ENCODE data around the gene OR51B4.

OR51B4 gene

GRCh38 chr11:5288108-5288905, 13.4 kb downstream of the OR51B4 start:
- no peak for ATAC-seq (ENCODE audit: low read depth)
- Histone ChIP-seq H3K9me3 (ENCODE audit: severe bottlenecking) (no peaks in the 10 kb centered on the region), H3K4me3 (ENCODE audit: severe bottlenecking) (no peak overlapping the region), H3K27me3 (ENCODE audit: insufficient read depth, poor library complexity, severe bottlenecking) (no peaks in the 10 kb centered on the region), H3K27ac (ENCODE audit: poor library complexity, severe bottlenecking) (no peak overlapping the region), H3K4me1 (ENCODE audit: insufficient read depth, poor library complexity, severe bottlenecking) (peaks cover 18% of the 10 kb centered on the region), H3K36me3 (ENCODE audit: low read depth) (no peaks in the 10 kb centered on the region)
- DNase-seq (ENCODE audit: low spot score) = no peak
- TF ChIP-seq, protein P1, sequence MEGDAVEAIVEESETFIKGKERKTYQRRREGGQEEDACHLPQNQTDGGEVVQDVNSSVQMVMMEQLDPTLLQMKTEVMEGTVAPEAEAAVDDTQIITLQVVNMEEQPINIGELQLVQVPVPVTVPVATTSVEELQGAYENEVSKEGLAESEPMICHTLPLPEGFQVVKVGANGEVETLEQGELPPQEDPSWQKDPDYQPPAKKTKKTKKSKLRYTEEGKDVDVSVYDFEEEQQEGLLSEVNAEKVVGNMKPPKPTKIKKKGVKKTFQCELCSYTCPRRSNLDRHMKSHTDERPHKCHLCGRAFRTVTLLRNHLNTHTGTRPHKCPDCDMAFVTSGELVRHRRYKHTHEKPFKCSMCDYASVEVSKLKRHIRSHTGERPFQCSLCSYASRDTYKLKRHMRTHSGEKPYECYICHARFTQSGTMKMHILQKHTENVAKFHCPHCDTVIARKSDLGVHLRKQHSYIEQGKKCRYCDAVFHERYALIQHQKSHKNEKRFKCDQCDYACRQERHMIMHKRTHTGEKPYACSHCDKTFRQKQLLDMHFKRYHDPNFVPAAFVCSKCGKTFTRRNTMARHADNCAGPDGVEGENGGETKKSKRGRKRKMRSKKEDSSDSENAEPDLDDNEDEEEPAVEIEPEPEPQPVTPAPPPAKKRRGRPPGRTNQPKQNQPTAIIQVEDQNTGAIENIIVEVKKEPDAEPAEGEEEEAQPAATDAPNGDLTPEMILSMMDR (IDR thresholded peaks at IDR 0.05; ENCODE audit: poor library complexity, severe bottlenecking) = no peak

DNA sequence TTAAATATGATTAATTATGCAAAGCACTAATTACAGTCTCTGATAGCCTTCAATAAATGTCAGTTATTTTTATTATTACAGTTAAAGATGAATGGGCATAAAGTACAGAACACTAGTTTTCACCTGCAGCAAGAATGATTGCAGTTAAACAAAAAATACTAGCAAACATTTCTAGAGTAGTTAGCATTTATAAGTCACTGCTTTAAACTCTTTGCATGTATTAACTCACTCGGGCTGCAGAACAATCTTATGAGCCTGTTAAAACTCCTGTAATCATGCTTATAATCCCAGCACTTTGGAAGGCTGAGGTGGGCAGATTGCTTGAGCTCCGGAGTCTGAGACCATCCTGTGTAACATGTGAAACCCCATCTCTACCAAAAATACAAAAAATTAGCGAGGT, 14.8 kb downstream of the OR51B4 start:
- no peak for ATAC-seq (ENCODE audit: low read depth)
- no peaks in the 10 kb centered on the region for H3K9me3 ChIP-seq (ENCODE audit: severe bottlenecking)
- no peak overlapping the region for H3K4me3 ChIP-seq (ENCODE audit: severe bottlenecking)
- no peaks in the 10 kb centered on the region for H3K36me3 ChIP-seq (ENCODE audit: low read depth)
- TF ChIP-seq, protein P1 (IDR thresholded peaks at IDR 0.05; ENCODE audit: poor library complexity, severe bottlenecking) = no peak
- no peak for DNase-seq (ENCODE audit: low spot score)
- H3K4me1 ChIP-seq (ENCODE audit: insufficient read depth, poor library complexity, severe bottlenecking) = peaks cover 18% of the 10 kb centered on the region
- H3K27ac ChIP-seq (ENCODE audit: poor library complexity, severe bottlenecking) = peak overlapping the region; percentile 79
- H3K27me3 ChIP-seq (ENCODE audit: insufficient read depth, poor library complexity, severe bottlenecking) = no peaks in the 10 kb centered on the region

DNA sequence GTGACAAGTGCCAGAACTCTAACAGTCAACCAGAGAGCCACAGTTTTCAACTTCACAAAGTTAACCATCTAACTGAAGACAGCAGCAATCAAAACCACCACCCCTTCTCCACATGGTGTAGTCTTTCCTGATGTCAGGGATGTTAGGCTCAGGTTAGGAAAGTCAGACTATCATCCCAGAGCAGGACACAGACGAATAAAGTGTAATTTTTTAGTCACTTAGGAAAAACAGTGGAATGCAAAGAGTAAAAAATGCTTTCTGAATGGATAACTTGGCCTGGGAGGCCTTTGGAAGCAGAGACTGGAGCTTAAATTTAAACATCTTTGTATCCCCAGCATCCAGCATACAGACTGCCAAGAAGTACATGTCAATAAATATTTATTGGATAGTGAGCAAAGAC, 15.4 kb downstream of the OR51B4 start:
- no peaks in the 10 kb centered on the region for H3K36me3 ChIP-seq (ENCODE audit: low read depth)
- no peaks in the 10 kb centered on the region for H3K27me3 ChIP-seq (ENCODE audit: insufficient read depth, poor library complexity, severe bottlenecking)
- H3K4me1 ChIP-seq (ENCODE audit: insufficient read depth, poor library complexity, severe bottlenecking) = peaks cover 18% of the 10 kb centered on the region
- H3K4me3 ChIP-seq (ENCODE audit: severe bottlenecking) = no peak overlapping the region
- H3K9me3 ChIP-seq (ENCODE audit: severe bottlenecking) = no peaks in the 10 kb centered on the region
- TF ChIP-seq, protein P1 (IDR thresholded peaks at IDR 0.05; ENCODE audit: poor library complexity, severe bottlenecking) = no peak
- DNase-seq (ENCODE audit: low spot score) (no peak), ATAC-seq (ENCODE audit: low read depth) (no peak)
- H3K27ac ChIP-seq (ENCODE audit: poor library complexity, severe bottlenecking) = peak overlapping the region; percentile 79

DNA sequence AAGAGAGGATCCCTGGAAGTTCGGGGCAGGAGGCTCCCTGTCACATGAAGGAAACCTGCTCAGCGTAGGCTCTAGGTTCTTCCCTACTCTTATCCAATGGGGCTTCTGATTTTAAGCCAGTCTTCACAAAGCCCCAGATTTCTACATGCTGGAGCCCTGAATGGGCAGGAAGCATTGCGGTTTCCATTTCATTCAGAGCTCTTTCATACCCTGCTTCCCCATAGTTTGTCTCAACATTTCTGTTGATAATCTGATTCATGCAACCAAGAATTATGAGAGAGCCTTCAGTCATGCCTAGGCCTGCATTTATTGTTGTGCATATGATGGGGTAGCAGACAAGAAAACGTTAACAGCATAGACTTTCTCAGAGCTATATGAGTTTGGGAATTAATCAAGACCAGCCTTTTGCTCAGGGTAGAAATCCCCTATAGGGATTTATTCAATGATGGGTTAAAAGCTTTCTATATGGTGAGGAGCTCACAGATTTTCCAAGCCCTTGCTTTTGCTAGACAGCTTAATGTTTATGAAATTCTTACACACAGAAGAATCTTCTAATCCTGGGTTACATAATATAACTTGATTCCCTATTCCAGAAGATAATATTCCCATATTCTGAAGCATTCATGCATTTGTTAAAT, 15.9 kb downstream of the OR51B4 start:
- H3K4me3 ChIP-seq (ENCODE audit: severe bottlenecking) = no peak overlapping the region
- TF ChIP-seq, protein P1 (IDR thresholded peaks at IDR 0.05; ENCODE audit: poor library complexity, severe bottlenecking) = no peak
- H3K27ac ChIP-seq (ENCODE audit: poor library complexity, severe bottlenecking) = peak overlapping the region; percentile 79
- H3K27me3 ChIP-seq (ENCODE audit: insufficient read depth, poor library complexity, severe bottlenecking) = no peaks in the 10 kb centered on the region
- peaks cover 21% of the 10 kb centered on the region for H3K4me1 ChIP-seq (ENCODE audit: insufficient read depth, poor library complexity, severe bottlenecking)
- no peaks in the 10 kb centered on the region for H3K36me3 ChIP-seq (ENCODE audit: low read depth)
- no peak for DNase-seq (ENCODE audit: low spot score)
- no peaks in the 10 kb centered on the region for H3K9me3 ChIP-seq (ENCODE audit: severe bottlenecking)
- peak; percentile 95 for ATAC-seq (ENCODE audit: low read depth)

DNA sequence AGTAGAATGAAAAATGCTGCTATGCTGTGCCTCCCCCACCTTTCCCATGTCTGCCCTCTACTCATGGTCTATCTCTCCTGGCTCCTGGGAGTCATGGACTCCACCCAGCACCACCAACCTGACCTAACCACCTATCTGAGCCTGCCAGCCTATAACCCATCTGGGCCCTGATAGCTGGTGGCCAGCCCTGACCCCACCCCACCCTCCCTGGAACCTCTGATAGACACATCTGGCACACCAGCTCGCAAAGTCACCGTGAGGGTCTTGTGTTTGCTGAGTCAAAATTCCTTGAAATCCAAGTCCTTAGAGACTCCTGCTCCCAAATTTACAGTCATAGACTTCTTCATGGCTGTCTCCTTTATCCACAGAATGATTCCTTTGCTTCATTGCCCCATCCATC, 17.1 kb downstream of the OR51B4 start:
- Histone ChIP-seq H3K9me3 (ENCODE audit: severe bottlenecking) (no peaks in the 10 kb centered on the region), H3K36me3 (ENCODE audit: low read depth) (no peaks in the 10 kb centered on the region), H3K4me1 (ENCODE audit: insufficient read depth, poor library complexity, severe bottlenecking) (peaks cover 31% of the 10 kb centered on the region), H3K27me3 (ENCODE audit: insufficient read depth, poor library complexity, severe bottlenecking) (no peaks in the 10 kb centered on the region), H3K4me3 (ENCODE audit: severe bottlenecking) (no peak overlapping the region), H3K27ac (ENCODE audit: poor library complexity, severe bottlenecking) (peak overlapping the region; percentile 79)
- DNase-seq (ENCODE audit: low spot score) (no peak), ATAC-seq (ENCODE audit: low read depth) (no peak)
- TF ChIP-seq, protein P1 (IDR thresholded peaks at IDR 0.05; ENCODE audit: poor library complexity, severe bottlenecking) = no peak

Data from RWPE2 (cell line).